ENCODE measurements around the gene ATP1A1.

ATP1A1 gene

GRCh38 chr1:116372191-116372590, 853 bp upstream of the ATP1A1 start:
- no peak for DNase-seq (ENCODE audit: low read depth in 2 of 2)

- DNase-seq (ENCODE audit: low read depth in 2 of 2) = peak in 1 of 2 donors; percentile 31
Measured at GRCh38 chr1:116373431-116374352, 648 bp downstream of the ATP1A1 start.

DNA sequence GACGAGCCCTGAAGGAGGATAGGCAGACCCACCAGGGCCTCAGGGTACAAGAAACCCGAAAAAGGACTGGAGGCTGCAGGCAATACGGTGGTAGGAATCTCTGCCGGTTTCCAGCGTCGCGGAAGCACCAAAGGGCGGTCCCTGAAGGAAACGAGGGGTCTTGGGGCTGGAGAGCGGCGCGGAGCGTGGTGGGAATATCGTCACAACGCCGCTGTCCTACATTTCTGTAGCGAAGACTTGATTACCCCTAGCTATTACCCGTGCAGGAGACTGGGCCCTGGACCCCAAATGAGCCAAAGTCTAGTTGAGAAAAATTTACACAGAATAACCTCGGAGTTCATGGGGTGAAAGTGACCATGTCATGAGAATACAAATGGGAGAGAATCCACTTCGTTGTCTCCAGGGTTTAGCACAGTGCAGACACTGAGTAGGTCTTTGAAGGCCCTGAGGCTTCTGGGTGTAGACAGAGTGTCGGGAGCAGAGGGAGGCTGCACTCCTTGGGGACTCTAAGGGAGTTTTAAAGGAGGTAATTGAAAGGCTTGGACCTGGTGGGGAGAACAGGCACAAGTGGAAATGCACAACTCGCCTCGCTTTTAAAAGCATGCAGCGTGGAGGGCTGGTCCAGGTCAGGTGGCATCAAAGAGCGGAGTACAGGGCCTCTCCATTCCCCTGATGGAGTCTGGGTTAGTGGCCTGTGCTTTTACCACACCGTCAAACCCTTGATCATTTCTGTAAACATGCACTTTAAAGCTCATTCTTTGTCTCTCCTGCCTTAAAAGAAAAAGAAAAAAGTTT, 1.5 kb downstream of the ATP1A1 start:
- DNase-seq (ENCODE audit: low read depth in 2 of 2) = no peak

DNA sequence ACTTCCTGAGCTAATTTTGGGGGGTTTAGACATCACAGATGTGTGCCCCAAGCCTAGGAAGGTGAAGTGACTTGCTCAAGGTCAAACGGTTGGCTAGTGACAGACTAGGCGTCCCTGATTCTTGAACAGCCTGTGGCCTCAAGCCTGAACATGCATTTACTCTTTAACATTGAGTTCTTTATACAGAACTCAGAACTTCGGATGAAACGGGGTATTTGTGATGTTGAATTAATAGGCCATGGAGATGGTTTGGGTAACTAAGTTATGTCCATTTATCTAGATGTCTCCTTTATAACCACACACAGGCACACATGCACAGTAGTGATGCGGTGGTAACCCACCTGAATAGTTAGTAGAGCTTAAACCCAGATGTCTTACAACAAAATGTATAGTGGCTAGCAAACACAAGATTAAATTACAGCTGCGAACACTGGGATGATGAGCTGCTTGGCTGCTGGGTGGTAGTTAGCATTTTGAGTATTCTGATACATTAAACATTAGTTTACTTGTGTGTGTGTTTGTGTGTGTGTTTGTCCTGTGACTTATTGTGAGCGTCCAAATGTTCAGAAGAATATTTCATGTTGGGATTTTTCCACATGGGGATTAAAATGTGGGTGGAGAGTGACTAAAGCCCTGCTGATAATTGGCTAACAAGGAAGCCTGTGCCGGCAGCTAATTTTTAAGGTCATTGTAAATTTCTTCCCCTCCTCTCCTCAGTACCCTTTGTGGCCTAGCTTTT, 2.3 kb downstream of the ATP1A1 start:
- no peak for DNase-seq (ENCODE audit: low read depth in 2 of 2)

- no peak for DNase-seq (ENCODE audit: low read depth in 2 of 2)
Measured at GRCh38 chr1:116375887-116376728, 3.1 kb downstream of the ATP1A1 start.

GRCh38 chr1:116376729-116377086, 3.7 kb downstream of the ATP1A1 start:
- DNase-seq (ENCODE audit: low read depth in 2 of 2) = no peak

DNA sequence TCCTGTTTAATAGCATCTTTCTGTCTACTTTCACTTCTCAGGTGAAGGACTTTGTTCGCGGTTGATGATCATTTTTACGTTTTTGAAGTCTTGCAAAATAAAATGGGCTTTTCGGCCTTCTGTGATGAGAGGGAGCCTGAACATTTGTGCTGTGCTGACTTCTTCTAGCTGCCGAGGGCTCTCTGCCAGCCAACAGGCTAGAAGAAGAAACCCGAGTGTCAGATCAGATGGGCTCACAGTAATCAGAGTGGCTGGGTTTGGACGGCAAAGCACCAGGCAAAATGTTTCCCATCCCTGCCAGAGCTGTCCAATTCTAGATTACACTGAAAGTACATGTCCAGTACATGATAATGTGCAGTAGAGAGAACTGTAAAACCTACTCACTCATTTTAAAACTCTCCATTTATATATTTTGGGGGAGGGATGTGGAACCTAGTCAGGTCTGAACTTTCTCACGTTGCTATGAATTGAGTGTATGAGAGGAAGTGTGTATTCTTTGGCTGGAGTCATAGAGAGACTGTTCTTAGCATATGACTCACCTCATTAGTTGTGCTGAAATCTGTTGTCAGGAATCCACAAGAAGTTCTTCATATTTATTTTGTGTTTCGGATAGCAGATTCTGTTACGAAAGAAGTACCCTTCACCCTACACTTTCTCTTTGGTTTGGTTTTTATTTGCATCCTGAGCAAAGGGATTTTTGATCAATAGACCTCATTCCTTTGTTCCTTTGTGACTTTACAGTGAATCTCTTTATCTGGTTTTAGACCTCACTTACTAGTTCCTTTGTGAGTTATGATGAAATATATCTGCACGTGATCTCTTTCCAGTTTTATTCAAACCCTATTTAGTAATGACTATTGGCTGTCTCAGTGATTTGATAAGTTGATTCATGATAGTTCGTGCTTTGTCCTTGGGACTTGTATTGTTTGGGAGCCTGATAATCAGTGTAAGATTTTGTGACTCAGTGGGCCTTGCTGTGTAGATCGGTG, 4.8 kb downstream of the ATP1A1 start:
- no peak for DNase-seq (ENCODE audit: low read depth in 2 of 2)

- no peak for DNase-seq (ENCODE audit: low read depth in 2 of 2)
Measured at GRCh38 chr1:116379057-116379630, 6.1 kb downstream of the ATP1A1 start.

- no peak for DNase-seq (ENCODE audit: low read depth in 2 of 2)
Measured at GRCh38 chr1:116379674-116380498, 6.8 kb downstream of the ATP1A1 start.

DNA sequence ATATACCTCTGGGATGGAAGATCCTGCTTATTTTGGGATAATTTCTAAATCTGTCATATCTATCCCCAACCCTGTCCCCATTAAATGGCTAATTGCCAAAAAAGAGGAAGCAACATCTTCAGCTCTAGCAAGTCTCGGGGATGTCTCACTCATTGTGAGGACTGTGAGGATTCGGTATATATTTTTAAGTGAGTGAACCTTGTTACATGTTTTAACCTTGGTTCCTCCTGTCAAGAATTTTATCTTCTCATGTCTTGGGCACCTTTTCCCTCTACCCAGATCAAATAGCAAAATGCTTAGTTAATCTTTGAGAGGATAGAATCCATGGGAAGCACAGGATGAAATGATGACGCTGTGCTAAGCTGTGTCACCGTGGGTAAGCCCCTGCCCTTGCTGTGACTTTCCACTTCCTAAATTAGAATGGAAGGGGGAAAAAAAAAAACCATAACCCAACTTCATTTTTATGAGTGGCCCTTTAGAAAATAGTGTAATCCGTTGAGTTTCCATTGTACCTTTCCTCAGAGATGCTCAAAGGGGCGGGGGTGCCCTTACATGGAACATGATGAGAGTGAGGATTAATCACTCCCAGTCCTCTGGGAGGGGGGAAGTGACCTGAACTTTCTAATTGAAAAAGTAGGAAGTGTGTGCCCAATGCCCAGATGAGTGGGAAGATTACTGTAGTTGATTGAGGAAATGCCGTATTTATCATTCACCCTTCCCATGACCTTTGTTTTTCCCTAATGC, 7.6 kb downstream of the ATP1A1 start:
- no peak for DNase-seq (ENCODE audit: low read depth in 2 of 2)

DNA sequence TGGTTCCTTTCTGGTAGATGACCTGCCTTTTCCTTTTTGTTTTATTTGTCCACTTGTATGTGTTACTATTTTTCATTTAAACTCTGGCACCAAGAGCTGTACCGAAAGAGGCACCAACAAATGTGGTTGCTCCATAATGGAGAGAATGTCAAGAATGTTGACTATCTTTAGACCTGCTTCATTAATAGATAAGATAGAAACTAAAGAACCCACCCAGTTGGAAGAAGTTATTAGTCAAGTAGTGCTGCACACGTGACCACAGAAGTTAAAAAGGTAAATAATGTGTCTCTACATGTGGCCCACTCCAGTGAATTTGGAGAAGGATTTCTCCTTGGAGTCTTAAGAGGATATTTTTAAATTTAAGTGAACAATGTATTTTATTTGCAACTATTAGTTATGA, 9.3 kb downstream of the ATP1A1 start:
- DNase-seq (ENCODE audit: low read depth in 2 of 2) = no peak

DNA sequence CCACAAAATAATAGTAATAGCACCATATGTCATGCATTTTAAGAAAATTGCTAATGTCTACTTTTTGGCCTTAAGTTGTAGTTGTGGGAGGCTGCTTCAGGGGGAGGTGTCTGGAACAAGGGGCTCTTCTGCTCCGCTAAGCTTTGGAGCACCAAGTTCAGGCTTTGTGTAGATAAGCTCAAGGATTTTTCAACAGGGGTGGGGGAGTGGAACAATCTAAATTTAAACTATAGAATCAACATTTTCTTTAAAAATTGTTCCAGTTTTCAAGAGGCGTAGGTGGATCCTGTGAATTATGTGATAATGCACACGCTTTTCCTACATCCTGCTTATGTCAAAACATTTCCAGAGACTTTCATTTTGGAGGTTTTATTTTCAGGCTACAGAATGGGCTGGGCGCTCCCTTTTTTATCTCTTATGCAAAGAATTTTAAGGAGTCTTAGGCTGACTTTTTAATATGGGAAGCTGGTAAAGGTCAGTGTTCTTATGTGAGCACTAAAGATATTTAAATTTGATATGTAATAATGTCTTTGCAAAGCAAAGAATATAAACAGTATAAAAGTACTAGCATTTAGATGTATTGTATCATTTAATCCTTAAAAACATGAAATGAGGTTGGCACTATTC, 9.9 kb downstream of the ATP1A1 start:
- no peak for DNase-seq (ENCODE audit: low read depth in 2 of 2)

DNA sequence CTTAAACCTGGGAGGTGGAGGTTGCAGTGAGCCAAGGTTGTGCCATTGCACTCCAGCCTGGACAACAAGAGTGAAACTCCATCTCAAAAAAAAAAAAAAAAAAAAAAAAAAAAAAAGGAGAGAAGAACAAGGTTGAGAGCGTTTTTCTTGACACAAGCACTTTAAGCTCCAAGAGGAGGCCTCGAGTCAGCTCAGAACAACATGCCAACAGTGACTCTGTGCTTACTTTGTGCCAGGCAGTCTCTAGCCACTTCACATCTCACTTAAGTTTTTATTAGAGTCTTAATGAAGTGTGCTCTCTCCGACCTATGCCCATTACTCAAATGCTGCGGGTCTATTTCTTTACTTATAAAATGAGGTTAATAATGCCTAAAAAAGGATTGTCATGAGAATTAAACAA, 13.0 kb downstream of the ATP1A1 start:
- no peak for DNase-seq (ENCODE audit: low read depth in 2 of 2)

DNA sequence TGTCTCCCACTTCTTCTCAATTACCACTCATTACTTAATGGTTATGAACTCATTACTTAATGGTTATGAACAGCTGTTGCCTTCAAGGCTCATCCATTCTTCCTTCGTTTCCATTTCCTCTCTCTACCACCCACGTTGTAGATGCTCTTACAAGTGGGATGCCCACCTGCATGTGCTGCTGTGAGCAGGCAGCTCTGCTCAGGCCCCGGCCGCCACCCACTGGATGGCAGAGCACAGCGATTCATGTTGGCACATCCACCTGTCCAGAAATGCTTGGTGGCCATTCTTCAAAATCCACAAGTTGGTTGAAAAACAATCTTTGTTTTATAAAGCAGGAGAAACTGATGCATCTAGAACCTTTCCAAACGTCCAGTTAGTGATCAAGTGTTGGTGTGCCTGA, 14.5 kb downstream of the ATP1A1 start:
- no peak for DNase-seq (ENCODE audit: low read depth in 2 of 2)

- DNase-seq (ENCODE audit: low read depth in 2 of 2) = no peak
Measured at GRCh38 chr1:116388122-116388521, 15.1 kb downstream of the ATP1A1 start.

- DNase-seq (ENCODE audit: low read depth in 2 of 2) = no peak
Measured at GRCh38 chr1:116389013-116389412, 16.0 kb downstream of the ATP1A1 start.

GRCh38 chr1:116389686-116390085, 16.6 kb downstream of the ATP1A1 start:
- DNase-seq (ENCODE audit: low read depth in 2 of 2) = no peak

DNA sequence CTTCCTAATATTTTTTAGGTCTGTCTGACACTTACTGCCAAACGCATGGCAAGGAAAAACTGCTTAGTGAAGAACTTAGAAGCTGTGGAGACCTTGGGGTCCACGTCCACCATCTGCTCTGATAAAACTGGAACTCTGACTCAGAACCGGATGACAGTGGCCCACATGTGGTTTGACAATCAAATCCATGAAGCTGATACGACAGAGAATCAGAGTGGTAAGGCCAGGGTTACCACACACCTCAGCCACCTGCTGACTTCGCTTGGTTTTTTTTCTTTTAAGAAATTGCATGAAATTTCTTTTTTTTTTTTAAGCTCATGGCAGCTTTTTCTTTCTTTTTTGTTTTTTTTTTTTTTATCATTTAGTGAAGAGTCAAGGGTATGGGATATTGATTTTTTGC, 17.2 kb downstream of the ATP1A1 start:
- no peak for DNase-seq (ENCODE audit: low read depth in 2 of 2)

All from activated CD8-positive, alpha-beta memory T cell treated with anti-CD3 and anti-CD28 coated beads for 4 hours (primary cell).